Peyer's patch (tissue), 4 donors: ENCODE measurements around the gene PHLDB2. TPM values are rescaled to one million over a fixed set of nuclear protein-coding genes. Genes with fewer than 3 reads are reported as not detected.

Experiments used
- DNase-seq, 3 donors: peaks; one replicate each; pipeline ENCODE4 v3.0.0-alpha.2; 2017 to 2019
- H3K27ac ChIP-seq, 4 donors: fragments of 200-600 bp; sonication (generic); one replicate each; pipeline ENCODE4 v1.5.1; 2016 to 2019
- H3K27me3 ChIP-seq, 2 donors: fragments of 200-600 bp; sonication (generic); one replicate each; pipeline ENCODE4 v1.5.1; 2019
- H3K36me3 ChIP-seq, 3 donors: fragments of 200-600 bp; sonication (generic); one replicate each; pipeline ENCODE4 v1.5.1; 2016 to 2019
- H3K4me1 ChIP-seq, 4 donors: fragments of 200-600 bp; sonication (generic); one replicate each; pipeline ENCODE4 v1.5.1; 2016 to 2019
- H3K4me3 ChIP-seq, 4 donors: fragments of 200-600 bp; sonication (generic); 1 replicate in 3 of 4; 2 replicates in 1 of 4; pipeline ENCODE4 v1.5.1; 2016 to 2019; ENCODE audit warnings: mild to moderate bottlenecking in 1 of 4
- H3K9me3 ChIP-seq, 4 donors: fragments of 200-600 bp; sonication (generic); one replicate each; pipeline ENCODE4 v1.5.1; 2016 to 2019; ENCODE audit warnings: mild to moderate bottlenecking in 1 of 4
- POLR2A ChIP-seq, 2 donors: fragments of 450-650 bp; IDR thresholded peaks; one replicate each; pipeline ENCODE4 v1.5.1; 2017; ENCODE audit warnings: antibody characterized with exemption in 2 of 2, mild to moderate bottlenecking in 2 of 2, moderate library complexity in 2 of 2
- total RNA-seq, 4 donors: library from RNA; depleted of rRNA; stranded (reverse); fragments of >200 nt; gene quantifications; one replicate each; pipeline ENCODE4 v1.1.0, GENCODE V29; 2016
- TF ChIP-seq, protein P1 (sequence below), 6 experiments: fragments of 450-650 bp in 4 of 6; fragments of 200-600 bp in 2 of 6; sonication (generic) in 1 of 6; IDR thresholded peaks; one replicate each; pipeline ENCODE4 v1.5.1; 2017 to 2019; ENCODE audit warnings: antibody characterized with exemption in 6 of 6, mild to moderate bottlenecking in 3 of 6, moderate library complexity in 1 of 6

PHLDB2 gene
- 10 to 100 TPM in 3 of 4 donors, 1 to 10 TPM in 1; 6.0 to 66.0 (median 12.5) TPM for total RNA-seq

DNA sequence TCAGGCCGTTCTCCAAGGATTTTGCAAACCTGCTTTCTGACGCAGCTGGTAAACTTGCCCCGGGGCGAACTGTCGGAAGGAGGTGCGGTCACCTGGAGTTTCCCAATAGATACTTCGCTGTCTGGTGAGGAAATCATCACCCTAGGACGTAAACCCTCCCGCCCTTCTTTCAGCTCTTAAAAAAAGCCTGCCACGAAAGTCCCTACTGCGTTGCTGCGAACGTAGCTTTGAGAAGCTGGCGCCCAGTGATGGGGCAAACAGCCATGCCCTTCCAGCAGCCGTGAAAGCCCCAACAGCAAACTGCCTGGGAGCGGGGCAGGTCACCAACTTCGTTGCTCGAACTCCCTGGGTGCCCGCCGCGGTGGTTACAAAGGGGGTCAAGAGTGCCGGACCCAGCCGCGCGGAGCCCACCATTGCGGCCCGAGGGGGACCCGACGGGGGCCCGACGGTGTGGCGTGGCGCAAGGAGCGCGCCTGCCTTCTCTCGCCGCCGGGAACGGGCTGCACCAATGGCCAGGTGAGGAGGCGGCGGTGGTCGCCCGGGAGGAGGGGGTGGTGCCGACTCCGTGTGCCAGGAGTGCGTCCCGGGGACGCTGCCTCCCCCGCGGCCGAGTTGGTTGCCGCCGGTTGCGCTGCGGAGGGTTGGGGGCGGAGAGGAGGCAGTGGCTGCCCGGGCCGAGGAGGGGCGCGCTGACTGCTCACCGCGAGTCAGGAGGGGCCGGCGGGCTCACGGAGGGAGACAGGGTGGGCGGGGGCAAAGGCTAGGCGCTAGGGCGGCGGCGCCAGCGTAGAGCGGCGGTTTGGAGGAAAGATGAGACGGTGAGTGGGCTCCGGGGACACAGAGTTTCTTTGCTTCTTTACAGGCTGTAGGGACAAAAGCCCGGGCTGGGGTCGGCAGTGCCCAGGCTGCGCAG, at the start of gene PHLDB2:
Gene PHLDB2 (plus strand): TSS at position 205 of the 913 bp plus-strand sequence. CDS start 24,813 bp downstream, outside the sequence.
- no peak for TF ChIP-seq POLR2A (IDR thresholded peaks at IDR 0.05)
- TF ChIP-seq, protein P1, sequence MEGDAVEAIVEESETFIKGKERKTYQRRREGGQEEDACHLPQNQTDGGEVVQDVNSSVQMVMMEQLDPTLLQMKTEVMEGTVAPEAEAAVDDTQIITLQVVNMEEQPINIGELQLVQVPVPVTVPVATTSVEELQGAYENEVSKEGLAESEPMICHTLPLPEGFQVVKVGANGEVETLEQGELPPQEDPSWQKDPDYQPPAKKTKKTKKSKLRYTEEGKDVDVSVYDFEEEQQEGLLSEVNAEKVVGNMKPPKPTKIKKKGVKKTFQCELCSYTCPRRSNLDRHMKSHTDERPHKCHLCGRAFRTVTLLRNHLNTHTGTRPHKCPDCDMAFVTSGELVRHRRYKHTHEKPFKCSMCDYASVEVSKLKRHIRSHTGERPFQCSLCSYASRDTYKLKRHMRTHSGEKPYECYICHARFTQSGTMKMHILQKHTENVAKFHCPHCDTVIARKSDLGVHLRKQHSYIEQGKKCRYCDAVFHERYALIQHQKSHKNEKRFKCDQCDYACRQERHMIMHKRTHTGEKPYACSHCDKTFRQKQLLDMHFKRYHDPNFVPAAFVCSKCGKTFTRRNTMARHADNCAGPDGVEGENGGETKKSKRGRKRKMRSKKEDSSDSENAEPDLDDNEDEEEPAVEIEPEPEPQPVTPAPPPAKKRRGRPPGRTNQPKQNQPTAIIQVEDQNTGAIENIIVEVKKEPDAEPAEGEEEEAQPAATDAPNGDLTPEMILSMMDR (IDR thresholded peaks at IDR 0.05) = no peak
- H3K27me3 ChIP-seq = no peaks in the 10 kb centered on the region
- H3K36me3 ChIP-seq = no peaks in the 10 kb centered on the region
- peak; percentile 42 to 73 (median 61) for DNase-seq
- H3K4me3 ChIP-seq = peak within 1 kb of the TSS; percentile 64 to 74 (median 68)
- no peaks in the 10 kb centered on the region for H3K9me3 ChIP-seq
- H3K27ac ChIP-seq = peak within 1 kb of the TSS; percentile 73 to 96 (median 88)
- H3K4me1 ChIP-seq = peaks cover 0 to 11% (median 0%) of the 10 kb centered on the region in 4 donors

DNA sequence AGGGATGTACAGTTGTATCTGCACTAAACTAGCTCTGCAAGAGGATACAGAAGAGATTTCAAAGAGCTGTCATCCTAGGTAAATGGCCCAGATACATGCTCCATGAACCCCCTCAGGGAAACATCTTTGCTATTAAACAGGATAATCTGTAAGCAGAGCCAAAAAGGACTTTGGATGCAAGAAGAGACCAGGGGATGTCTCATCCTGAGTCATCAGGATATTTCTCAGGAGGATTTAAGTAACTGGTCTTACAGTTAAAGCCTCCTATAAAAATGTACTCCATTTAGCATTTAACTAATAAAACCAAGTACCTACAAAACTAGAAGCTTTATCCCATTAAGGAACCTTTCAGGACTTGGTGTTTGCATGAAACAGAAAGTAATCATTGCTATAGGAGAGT, 48.2 kb upstream of the PHLDB2 start:
- Histone ChIP-seq H3K4me1 (no peaks in the 10 kb centered on the region), H3K4me3 (no peak overlapping the region), H3K9me3 (no peaks in the 10 kb centered on the region), H3K27me3 (no peaks in the 10 kb centered on the region), H3K27ac (no peak overlapping the region), H3K36me3 (no peaks in the 10 kb centered on the region)
- no peak for TF ChIP-seq POLR2A (IDR thresholded peaks at IDR 0.05)
- TF ChIP-seq, protein P1 (IDR thresholded peaks at IDR 0.05) = no peak
- no peak for DNase-seq

DNA sequence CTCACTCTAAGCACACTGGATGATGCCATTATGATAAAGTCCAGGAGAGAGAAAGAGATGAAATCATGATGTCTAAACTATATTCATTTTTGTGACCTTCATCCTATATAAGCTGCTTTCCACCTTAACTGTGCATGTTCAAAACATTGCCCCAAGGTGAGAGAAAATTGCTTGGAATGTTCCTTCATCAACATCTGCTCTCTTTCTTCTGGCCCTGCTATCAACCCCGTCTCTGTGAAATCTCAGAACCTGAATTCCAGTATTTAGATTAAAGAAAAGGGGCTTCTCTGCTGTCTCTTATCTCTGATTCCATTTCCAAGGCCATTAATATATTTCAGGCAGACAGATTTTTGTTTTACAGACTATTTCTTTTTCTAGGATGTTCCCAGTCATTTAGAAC, 47.3 kb upstream of the PHLDB2 start:
- no peak overlapping the region for H3K27ac ChIP-seq
- TF ChIP-seq, protein P1 (IDR thresholded peaks at IDR 0.05) = no peak
- no peak for TF ChIP-seq POLR2A (IDR thresholded peaks at IDR 0.05)
- DNase-seq = no peak
- H3K4me1 ChIP-seq = no peaks in the 10 kb centered on the region
- H3K27me3 ChIP-seq = no peaks in the 10 kb centered on the region
- no peaks in the 10 kb centered on the region for H3K9me3 ChIP-seq
- no peaks in the 10 kb centered on the region for H3K36me3 ChIP-seq
- H3K4me3 ChIP-seq = no peak overlapping the region

DNA sequence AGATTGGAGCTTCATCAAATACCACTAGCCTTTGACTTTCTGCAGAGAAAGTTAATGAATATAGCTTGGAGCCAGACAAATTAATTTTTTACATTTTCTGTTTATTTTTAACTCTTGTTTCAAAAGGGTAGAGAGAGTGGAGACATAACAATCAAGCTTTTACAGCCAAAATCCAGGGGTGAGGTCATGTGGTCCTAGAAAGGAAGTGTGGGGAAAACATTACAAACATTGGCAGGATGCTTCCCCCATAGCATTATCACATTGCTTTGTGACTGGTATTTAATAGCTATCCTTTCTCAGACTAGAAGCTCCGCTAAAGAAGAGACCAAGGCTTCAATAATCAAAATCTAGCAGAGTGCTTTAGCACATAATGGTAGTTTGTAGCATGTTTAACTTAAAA, 46.4 kb upstream of the PHLDB2 start:
- H3K27me3 ChIP-seq = no peaks in the 10 kb centered on the region
- H3K4me3 ChIP-seq = no peak overlapping the region
- H3K36me3 ChIP-seq = no peaks in the 10 kb centered on the region
- no peaks in the 10 kb centered on the region for H3K9me3 ChIP-seq
- no peak for TF ChIP-seq POLR2A (IDR thresholded peaks at IDR 0.05)
- TF ChIP-seq, protein P1 (IDR thresholded peaks at IDR 0.05) = no peak
- no peak for DNase-seq
- no peaks in the 10 kb centered on the region for H3K4me1 ChIP-seq
- no peak overlapping the region for H3K27ac ChIP-seq

DNA sequence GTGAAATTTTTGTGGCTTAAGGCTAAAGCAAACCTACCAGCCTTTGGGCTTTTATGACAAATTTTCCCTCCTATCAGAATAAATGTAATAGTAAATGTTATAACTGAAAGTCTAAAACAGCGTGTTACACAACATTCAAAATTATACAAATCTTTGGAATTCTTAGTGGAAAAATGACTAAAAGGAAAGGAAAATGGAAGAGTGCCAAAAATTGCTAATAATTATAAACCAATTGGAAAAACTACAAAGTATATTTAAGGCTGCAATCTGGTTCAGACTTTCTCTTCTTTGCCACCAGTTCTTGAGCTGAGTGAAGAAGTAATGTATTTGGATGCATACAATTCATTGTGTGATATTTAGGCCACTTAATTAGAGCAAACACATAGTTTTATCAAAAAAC, 45.6 kb upstream of the PHLDB2 start:
- no peaks in the 10 kb centered on the region for H3K27me3 ChIP-seq

More for the DNA sequence above, 45.6 kb upstream of the PHLDB2 start:
- Histone ChIP-seq H3K36me3 (no peaks in the 10 kb centered on the region), H3K9me3 (no peaks in the 10 kb centered on the region), H3K4me1 (no peaks in the 10 kb centered on the region), H3K4me3 (no peak overlapping the region), H3K27ac (no peak overlapping the region)
- no peak for DNase-seq
- TF ChIP-seq POLR2A (IDR thresholded peaks at IDR 0.05) = no peak
- TF ChIP-seq, protein P1 (IDR thresholded peaks at IDR 0.05) = no peak
